Cardiac fibroblast (primary cell): ENCODE measurements around the gene KCNQ2.

Experiments used
- DNase-seq, 2 donors: peaks; one replicate each; pipeline versions ENCODE4 v3.0.0 to v3.0.0-alpha.2; 2010; ENCODE audit warnings: low read depth in 2 of 2
- H3K4me3 ChIP-seq, 2 donors: replicated peaks in 1 of 2; 1 replicate in 1 of 2; 2 replicates in 1 of 2; pipeline ENCODE4 v1.5.1; 2011; ENCODE audit warnings: low read depth in 2 of 2, low read length in 2 of 2, mild to moderate bottlenecking in 2 of 2, moderate library complexity in 1 of 2
- TF ChIP-seq, protein P1 (sequence below): IDR thresholded peaks from one replicate; pipeline ENCODE4 v1.5.1; 2011; ENCODE audit warnings: low read depth, mild to moderate bottlenecking, low read length, inconsistent platforms

The KCNQ2 gene

DNA sequence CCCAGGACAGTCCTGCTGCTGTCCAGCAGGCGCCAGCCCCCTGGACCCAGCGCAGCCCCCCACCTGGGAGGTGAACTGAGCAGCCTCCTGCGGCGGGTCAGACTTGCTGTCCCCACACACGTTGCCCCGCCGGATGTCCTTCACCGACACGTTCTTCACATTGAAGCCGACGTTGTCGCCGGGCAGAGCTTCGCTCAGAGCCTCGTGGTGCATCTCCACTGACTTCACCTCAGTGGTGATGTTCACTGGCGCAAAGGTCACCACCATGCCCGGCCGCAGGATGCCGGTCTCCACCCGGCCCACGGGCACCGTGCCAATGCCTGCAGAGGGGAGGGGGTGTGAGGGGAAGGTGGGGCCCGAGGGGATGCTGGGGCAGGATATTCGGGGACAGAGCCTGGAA is 18.0 kb upstream of the KCNQ2 start:
- no peak overlapping the region for H3K4me3 ChIP-seq
- no peak for DNase-seq
- TF ChIP-seq, protein P1, sequence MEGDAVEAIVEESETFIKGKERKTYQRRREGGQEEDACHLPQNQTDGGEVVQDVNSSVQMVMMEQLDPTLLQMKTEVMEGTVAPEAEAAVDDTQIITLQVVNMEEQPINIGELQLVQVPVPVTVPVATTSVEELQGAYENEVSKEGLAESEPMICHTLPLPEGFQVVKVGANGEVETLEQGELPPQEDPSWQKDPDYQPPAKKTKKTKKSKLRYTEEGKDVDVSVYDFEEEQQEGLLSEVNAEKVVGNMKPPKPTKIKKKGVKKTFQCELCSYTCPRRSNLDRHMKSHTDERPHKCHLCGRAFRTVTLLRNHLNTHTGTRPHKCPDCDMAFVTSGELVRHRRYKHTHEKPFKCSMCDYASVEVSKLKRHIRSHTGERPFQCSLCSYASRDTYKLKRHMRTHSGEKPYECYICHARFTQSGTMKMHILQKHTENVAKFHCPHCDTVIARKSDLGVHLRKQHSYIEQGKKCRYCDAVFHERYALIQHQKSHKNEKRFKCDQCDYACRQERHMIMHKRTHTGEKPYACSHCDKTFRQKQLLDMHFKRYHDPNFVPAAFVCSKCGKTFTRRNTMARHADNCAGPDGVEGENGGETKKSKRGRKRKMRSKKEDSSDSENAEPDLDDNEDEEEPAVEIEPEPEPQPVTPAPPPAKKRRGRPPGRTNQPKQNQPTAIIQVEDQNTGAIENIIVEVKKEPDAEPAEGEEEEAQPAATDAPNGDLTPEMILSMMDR, result no peak

- TF ChIP-seq, protein P1, result no peak
- H3K4me3 ChIP-seq, result no peak overlapping the region
- DNase-seq, result no peak
Measured at GRCh38 chr20:63488315-63489251, 16.1 kb upstream of the KCNQ2 start.

GRCh38 chr20:63487781-63488241 is 15.4 kb upstream of the KCNQ2 start:
- TF ChIP-seq, protein P1, result no peak
- H3K4me3 ChIP-seq, result no peak overlapping the region
- DNase-seq, result no peak

GRCh38 chr20:63487116-63487764 is 14.8 kb upstream of the KCNQ2 start:
- H3K4me3 ChIP-seq, result no peak overlapping the region
- TF ChIP-seq, protein P1, result no peak
- DNase-seq, result no peak

DNA sequence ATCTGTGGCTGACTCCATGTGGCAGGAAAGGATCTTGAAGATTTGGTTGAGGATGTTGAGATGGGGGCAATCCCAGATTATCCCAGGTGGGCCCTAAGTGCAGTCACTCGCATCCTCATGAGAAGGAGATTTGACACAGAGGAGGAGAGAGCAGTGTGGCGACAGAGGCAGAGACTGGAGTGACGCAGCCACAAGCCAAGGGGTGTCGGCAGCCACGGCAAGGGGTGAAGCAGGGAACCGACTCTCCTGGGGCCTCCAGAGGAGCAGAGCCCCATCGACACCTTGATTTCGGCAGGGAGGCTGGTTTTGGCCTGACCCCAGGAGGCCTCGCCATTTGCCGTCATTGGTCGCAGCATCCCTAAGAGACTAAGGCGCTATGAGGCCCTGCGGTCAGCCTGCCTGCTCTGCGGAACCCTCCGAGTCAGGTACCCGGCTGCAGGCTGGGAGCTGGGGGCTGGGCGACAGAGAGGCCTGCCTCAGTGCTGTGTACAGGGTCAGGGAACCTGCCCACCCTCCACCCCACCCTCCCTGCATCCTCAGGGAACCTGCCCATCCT is 13.9 kb upstream of the KCNQ2 start:
- DNase-seq, result no peak

GRCh38 chr20:63484651-63485403 is 12.4 kb upstream of the KCNQ2 start:
- no peak overlapping the region for H3K4me3 ChIP-seq
- TF ChIP-seq, protein P1, result no peak

More for the DNA sequence above, 13.9 kb upstream of the KCNQ2 start:
- no peak overlapping the region for H3K4me3 ChIP-seq
- TF ChIP-seq, protein P1, result no peak

More at GRCh38 chr20:63484651-63485403, 12.4 kb upstream of the KCNQ2 start:
- no peak for DNase-seq
